ENCODE data around the gene PLCH1. TPM values are rescaled to one million over a fixed set of nuclear protein-coding genes. Genes with fewer than 3 reads are reported as not detected.

The PLCH1 gene
- total and polyA plus RNA-seq, 2 donors (not counting 1 experiment from before 2014, with no cell fraction given): 0.27 TPM; not detected in 1

- no peak overlapping the region for H3K4me2 ChIP-seq (replicated peaks; ENCODE audit: low read depth, low read length, poor library complexity, severe bottlenecking)
- no peaks in the 10 kb centered on the region for H3K27me3 Mint-ChIP-seq
- H3K27ac Mint-ChIP-seq: no peak overlapping the region
- H3K4me3 Mint-ChIP-seq: no peak overlapping the region
- H3K27me3 ChIP-seq (replicated peaks in 1 of 4; ENCODE audit: control extremely low read depth in 1 of 4, control insufficient read depth in 3 of 4, insufficient read depth in 4 of 4, low read length in 3 of 4): no peaks in the 10 kb centered on the region
- TF ChIP-seq EZH2 (IDR thresholded peaks at IDR 0.05; ENCODE audit: borderline replicate concordance, insufficient read depth, low read depth, low read length, poor library complexity, severe bottlenecking): no peak
- TF ChIP-seq CTCF (IDR thresholded peaks at IDR 0.05): no peak
- H2AFZ ChIP-seq (ENCODE audit: insufficient read depth, low read depth, low read length, poor library complexity, severe bottlenecking): no peak overlapping the region
- no peak overlapping the region for H3K4me3 ChIP-seq (ENCODE audit: control extremely low read depth in 1 of 5, extremely low read depth in 1 of 5, insufficient read depth in 1 of 5, low read depth in 2 of 5, low read length in 4 of 5)
- H3K9me3 Mint-ChIP-seq (ENCODE audit: insufficient read depth): peaks cover 2% of the 10 kb centered on the region
- CTCF ChIA-PET: no interaction called here
- no peak overlapping the region for H3K9ac ChIP-seq (ENCODE audit: low read length)
- H4K20me1 ChIP-seq (ENCODE audit: control insufficient read depth, insufficient read depth, low read length, poor library complexity, severe bottlenecking): no peaks in the 10 kb centered on the region
- H3K36me3 ChIP-seq (replicated peaks in 1 of 2; ENCODE audit: control extremely low read depth in 1 of 2, control insufficient read depth in 1 of 2, extremely low read depth in 1 of 2, insufficient read depth in 2 of 2, low read length in 1 of 2): peaks cover 0 to 2% of the 10 kb centered on the region in 2 experiments
- ATAC-seq (ENCODE audit: low read depth) (no peak), DNase-seq (no peak)
- H3K9me3 ChIP-seq (ENCODE audit: control extremely low read depth in 1 of 3, control insufficient read depth in 2 of 3, insufficient read depth in 1 of 3, low read length in 2 of 3): no peaks in the 10 kb centered on the region
- no peaks in the 10 kb centered on the region for H3K4me1 ChIP-seq (ENCODE audit: control insufficient read depth in 2 of 2, insufficient read depth in 2 of 2, low read length in 2 of 2)
- 100% methylated on average over 2 of the region's 2 CpGs for WGBS (ENCODE audit: insufficient coverage)
- H3K79me2 ChIP-seq (ENCODE audit: control insufficient read depth, insufficient read depth, low read length): no peaks in the 10 kb centered on the region
- intact Hi-C loops (cut with micrococcal nuclease): no loop called here
- POLR2A ChIA-PET: no interaction called here
- no peaks in the 10 kb centered on the region for H3K4me1 Mint-ChIP-seq
- H3K27ac ChIP-seq (ENCODE audit: low read length in 2 of 2): no peak overlapping the region
Measured at GRCh38 chr3:155791190-155791589, 46.3 kb upstream of the PLCH1 start.

GRCh38 chr3:155790272-155790925 lies 45.5 kb upstream of the PLCH1 start:
- POLR2A ChIA-PET: no interaction called here
- TF ChIP-seq CTCF (IDR thresholded peaks at IDR 0.05): no peak
- no peak for TF ChIP-seq EZH2 (IDR thresholded peaks at IDR 0.05; ENCODE audit: borderline replicate concordance, insufficient read depth, low read depth, low read length, poor library complexity, severe bottlenecking)
- WGBS (ENCODE audit: insufficient coverage): 86% methylated on average over 1 of the region's 4 CpGs
- Histone ChIP-seq H3K79me2 (ENCODE audit: control insufficient read depth, insufficient read depth, low read length) (no peaks in the 10 kb centered on the region), H3K9ac (ENCODE audit: low read length) (no peak overlapping the region), H3K36me3 (replicated peaks in 1 of 2; ENCODE audit: control extremely low read depth in 1 of 2, control insufficient read depth in 1 of 2, extremely low read depth in 1 of 2, insufficient read depth in 2 of 2, low read length in 1 of 2) (peaks cover 0 to 2% of the 10 kb centered on the region in 2 experiments), H4K20me1 (ENCODE audit: control insufficient read depth, insufficient read depth, low read length, poor library complexity, severe bottlenecking) (no peaks in the 10 kb centered on the region), H3K4me2 (replicated peaks; ENCODE audit: low read depth, low read length, poor library complexity, severe bottlenecking) (no peak overlapping the region), H3K27ac (ENCODE audit: low read length in 2 of 2) (no peak overlapping the region), H3K4me1 (ENCODE audit: control insufficient read depth in 2 of 2, insufficient read depth in 2 of 2, low read length in 2 of 2) (no peaks in the 10 kb centered on the region), H3K9me3 (ENCODE audit: control extremely low read depth in 1 of 3, control insufficient read depth in 2 of 3, insufficient read depth in 1 of 3, low read length in 2 of 3) (no peaks in the 10 kb centered on the region), H2AFZ (ENCODE audit: insufficient read depth, low read depth, low read length, poor library complexity, severe bottlenecking) (no peak overlapping the region), H3K27me3 (replicated peaks in 1 of 4; ENCODE audit: control extremely low read depth in 1 of 4, control insufficient read depth in 3 of 4, insufficient read depth in 4 of 4, low read length in 3 of 4) (no peaks in the 10 kb centered on the region), H3K4me3 (ENCODE audit: control extremely low read depth in 1 of 5, extremely low read depth in 1 of 5, insufficient read depth in 1 of 5, low read depth in 2 of 5, low read length in 4 of 5) (no peak overlapping the region)
- Mint-ChIP-seq H3K4me1 (no peaks in the 10 kb centered on the region), H3K27me3 (no peaks in the 10 kb centered on the region), H3K27ac (no peak overlapping the region), H3K4me3 (no peak overlapping the region), H3K9me3 (ENCODE audit: insufficient read depth) (peaks cover 2% of the 10 kb centered on the region)
- ATAC-seq (ENCODE audit: low read depth) (no peak), DNase-seq (no peak)
- CTCF ChIA-PET: interaction anchor here (0.6 to 1.1 kb wide), 3 partner anchors 19 to 608 kb away, joined by 3 to 5 read pairs (median 4); no protein-coding TSS in a partner anchor
- intact Hi-C loops (cut with micrococcal nuclease): no loop called here

Measured in B cell (primary cell).